Dermis blood vessel endothelial cell (primary cell): ENCODE measurements around the gene ZC3H13. TPM values are rescaled to one million over a fixed set of nuclear protein-coding genes. Genes with fewer than 3 reads are reported as not detected.
A peak's percentile ranks its signal among the peaks of the same experiment; 100 is the strongest.

Experiments used
- DNase-seq: peaks from one replicate; pipeline ENCODE4 v3.0.0; 2010
- total RNA-seq: library from RNA; depleted of rRNA; stranded (reverse); fragments of >200 nt; gene quantifications from 2 replicates; pipeline ENCODE4 v1.2.3, GENCODE V29; 2014

ZC3H13 gene
- total RNA-seq, 1 donor from 2014 or later, result 14.1 TPM

- no peak for DNase-seq
Observed at GRCh38 chr13:45932676-45933075, 119.9 kb downstream of the ZC3H13 start.

DNA sequence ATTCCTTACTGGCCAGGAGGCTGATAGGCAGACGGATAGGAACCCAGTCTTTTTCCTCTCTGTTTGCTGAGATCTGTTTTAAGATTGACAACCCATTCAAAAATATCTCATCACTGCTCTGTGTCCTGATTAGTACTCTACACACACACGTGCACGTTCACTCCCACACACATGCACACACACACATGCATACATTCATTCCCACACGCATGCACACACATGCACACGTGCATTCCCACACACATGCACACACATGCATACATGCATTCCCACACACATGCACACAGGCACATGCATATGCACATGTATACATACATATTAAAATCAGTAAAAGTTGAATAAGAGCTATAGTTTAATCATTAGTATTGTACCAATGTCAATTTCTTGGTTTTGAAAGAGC, 120.4 kb downstream of the ZC3H13 start:
- DNase-seq, result no peak

- DNase-seq, result no peak
Observed at GRCh38 chr13:45931211-45931610, 121.3 kb downstream of the ZC3H13 start.

GRCh38 chr13:45930177-45930576, 122.4 kb downstream of the ZC3H13 start:
- no peak for DNase-seq

- peak; percentile 6 for DNase-seq
Observed at GRCh38 chr13:45928843-45929242, 123.7 kb downstream of the ZC3H13 start.

DNA sequence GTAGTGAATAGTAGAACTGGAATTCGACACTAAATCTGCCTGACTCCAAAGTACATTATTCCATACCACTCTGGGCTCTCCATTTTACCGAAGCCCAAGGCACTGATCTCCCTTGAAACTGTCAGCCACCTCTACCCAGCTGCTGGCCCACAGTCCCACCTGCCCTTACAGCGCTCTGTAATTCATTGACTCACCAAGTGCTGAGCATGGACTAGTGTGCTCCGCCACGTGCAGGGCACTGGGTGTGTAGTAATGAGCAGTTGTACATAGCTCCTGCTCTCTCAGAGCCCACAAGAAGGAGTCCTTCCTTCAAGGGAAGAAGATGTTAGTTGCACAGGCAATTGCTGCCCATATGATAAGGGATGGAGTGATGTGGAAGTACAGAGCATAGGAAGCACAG, 124.4 kb downstream of the ZC3H13 start:
- DNase-seq, result no peak

DNA sequence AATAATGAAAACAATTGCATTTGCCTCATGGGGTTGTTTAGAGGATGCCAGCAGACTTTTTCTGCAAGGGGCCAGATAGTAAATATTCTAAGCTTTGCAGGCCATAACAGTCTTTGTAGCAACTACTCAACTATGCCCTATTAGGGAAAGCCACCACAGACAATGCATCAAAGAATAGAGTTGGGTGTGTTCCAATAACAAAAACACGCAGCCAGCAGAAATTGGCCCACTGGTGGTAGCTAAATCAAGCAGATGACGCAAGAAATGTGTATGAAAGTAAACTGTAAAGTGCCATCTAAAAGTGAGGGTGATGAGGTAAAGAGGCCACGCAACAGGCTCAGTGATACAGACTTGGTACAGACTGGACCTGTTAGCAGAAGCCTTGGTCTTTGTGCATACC, 125.8 kb downstream of the ZC3H13 start:
- no peak for DNase-seq

- peak; percentile 19 for DNase-seq
Observed at GRCh38 chr13:45925151-45925550, 127.4 kb downstream of the ZC3H13 start.

DNA sequence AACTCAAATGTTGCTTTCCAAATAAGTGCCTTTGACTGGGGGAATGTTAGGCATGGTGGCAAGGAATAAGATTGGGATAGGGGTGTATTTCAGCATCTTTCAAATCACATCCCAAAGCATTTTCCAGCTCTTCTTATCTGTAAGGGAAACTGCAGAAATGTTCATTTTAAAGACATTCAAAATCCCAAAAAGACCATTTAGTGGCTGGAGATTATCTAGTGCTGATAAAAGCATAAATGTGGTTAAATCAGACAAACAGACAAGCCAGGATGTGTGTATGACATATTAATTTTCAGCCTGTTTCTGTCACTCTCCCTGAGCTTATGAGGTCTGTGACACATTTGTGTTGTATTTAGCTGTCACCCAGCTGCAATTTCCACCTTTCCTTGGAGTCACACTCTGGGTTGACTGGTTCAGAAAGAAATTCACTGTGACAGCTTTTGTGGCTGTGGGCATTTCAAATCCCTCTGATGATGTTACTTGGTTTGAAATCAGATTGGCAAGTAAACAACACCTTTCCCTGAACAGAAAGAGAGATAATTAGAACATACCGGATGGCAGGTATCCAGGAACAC, 131.3 kb downstream of the ZC3H13 start:
- DNase-seq, result no peak

- DNase-seq, result no peak
Observed at GRCh38 chr13:45918597-45918996, 133.9 kb downstream of the ZC3H13 start.

DNA sequence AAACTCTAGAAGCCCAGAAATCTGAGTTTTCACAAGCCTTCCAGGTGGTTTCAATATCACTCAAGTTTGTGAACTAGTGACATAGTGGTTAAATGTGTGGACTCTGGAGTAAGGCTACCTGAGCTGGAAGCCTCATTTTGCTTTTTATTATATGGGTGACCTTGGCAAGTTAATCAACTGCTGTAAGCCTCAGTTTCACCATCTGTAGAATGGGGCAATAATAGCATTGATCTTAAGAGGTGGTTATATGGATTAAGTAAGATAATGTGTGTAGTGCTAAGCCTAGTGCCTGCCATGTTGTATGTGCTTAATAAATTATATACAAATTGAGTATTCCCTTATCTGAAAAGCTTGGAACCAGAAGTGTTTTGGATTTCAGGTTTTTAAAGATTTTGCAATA, 135.5 kb downstream of the ZC3H13 start:
- no peak for DNase-seq

- DNase-seq, result no peak
Observed at GRCh38 chr13:45915686-45916439, 136.7 kb downstream of the ZC3H13 start.

GRCh38 chr13:45909673-45910072, 142.9 kb downstream of the ZC3H13 start:
- no peak for DNase-seq

GRCh38 chr13:45909089-45909488, 143.5 kb downstream of the ZC3H13 start:
- no peak for DNase-seq

DNA sequence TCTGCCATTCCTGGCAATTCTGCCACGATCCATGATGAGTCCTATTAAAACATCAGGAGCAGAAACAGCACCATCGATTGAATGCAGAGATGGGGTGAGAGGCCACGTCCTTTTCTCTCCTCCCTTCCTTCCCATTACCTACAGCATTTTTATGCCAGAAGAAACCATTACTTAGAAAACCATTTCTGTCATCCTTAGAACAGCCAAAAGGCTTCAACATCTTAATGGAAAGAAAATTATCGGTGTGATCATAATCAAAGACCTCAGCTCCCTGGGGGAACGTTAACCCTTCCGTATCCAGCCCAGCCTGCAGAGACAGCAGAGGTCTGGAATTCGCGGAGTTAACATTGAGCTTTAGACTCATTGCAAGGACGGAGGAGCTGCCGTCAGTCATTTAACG, 145.0 kb downstream of the ZC3H13 start:
- no peak for DNase-seq

Other genes with a start within 250 kb of the ZC3H13 start
- gene SIAH3, start 201.0 kb downstream of the ZC3H13 start, total RNA-seq, result under 0.01 TPM in 1 of 2 replicates, not detected in the other
- not detected in 2 replicates for gene CPB2, start 52.3 kb upstream of the ZC3H13 start, total RNA-seq
- 0.14 TPM in 1 of 2 replicates, not detected in the other for gene LCP1, start 129.4 kb upstream of the ZC3H13 start, total RNA-seq
- 0.09 TPM in 1 of 2 replicates, not detected in the other for gene LRRC63, start 159.2 kb upstream of the ZC3H13 start, total RNA-seq